Panc1 (cell line): ENCODE measurements around the gene CFAP300. TPM values are rescaled to one million over a fixed set of nuclear protein-coding genes. Genes with fewer than 3 reads are reported as not detected.

Source experiments
- ATAC-seq: fragments of 200-7000 bp; cut with Tn5 transposase; 2 replicates; pipeline ENCODE4 v1.9.1; 2020; ENCODE audit warnings: mild to moderate bottlenecking, moderate library complexity
- BruUV-seq: library from RNA; stranded (reverse); fragments of 400-500 nt; replicated peaks from 2 replicates; lab custom pipeline; 2021; lab: Mats Ljungman, UMichigan
- CTCF ChIA-PET: fragments of 300-600 bp; sonication (Branson Sonifier 250); formaldehyde crosslinking; loops from one replicate; lab custom pipeline; 2022; ENCODE audit warnings: antibody characterized with exemption; lab: Charles Lee
- POLR2A ChIA-PET: fragments of 300-600 bp; sonication (Branson Sonifier 250); formaldehyde crosslinking; loops from one replicate; lab custom pipeline; 2022; ENCODE audit warnings: antibody characterized with exemption; lab: Charles Lee
- DNase-seq: peaks from one replicate; pipeline ENCODE4 v3.0.0-alpha.2; 2010; ENCODE audit warnings: low read depth, low spot score
- H3K27ac ChIP-seq: 2 replicates; pipeline ENCODE4 v1.5.1; 2011; ENCODE audit warnings: mild to moderate bottlenecking, low read length, inconsistent platforms
- H3K27me3 ChIP-seq: fragments of 200-500 bp; sonication (Bioruptor generic); 2 replicates; pipeline ENCODE4 v1.6.0; 2014; ENCODE audit warnings: low read length, inconsistent platforms; ENCODE audit not compliant: control insufficient read depth, insufficient read depth
- H3K36me3 ChIP-seq: fragments of 200-500 bp; sonication (Bioruptor generic); 2 replicates; pipeline ENCODE4 v1.5.1; 2014; ENCODE audit warnings: inconsistent platforms, mild to moderate bottlenecking, low read length, moderate library complexity; ENCODE audit not compliant: control insufficient read depth, insufficient read depth
- H3K4me1 ChIP-seq: 2 replicates; pipeline ENCODE4 v1.5.1; 2011; ENCODE audit warnings: inconsistent platforms, mild to moderate bottlenecking, low read length, moderate library complexity; ENCODE audit not compliant: control insufficient read depth, insufficient read depth
- H3K4me3 ChIP-seq, 2 experiments: 2 replicates each; pipeline ENCODE4 v1.5.1; 2011 to 2012; ENCODE audit warnings: low read depth in 2 of 2, low read length in 2 of 2, mild to moderate bottlenecking in 2 of 2, inconsistent platforms in 1 of 2, moderate library complexity in 1 of 2
- H3K9me3 ChIP-seq: fragments of 200-500 bp; sonication (Bioruptor generic); 2 replicates; pipeline ENCODE4 v1.5.1; 2014; ENCODE audit warnings: low read depth, mild to moderate bottlenecking, inconsistent platforms, low read length, moderate library complexity; ENCODE audit not compliant: control insufficient read depth, insufficient read depth
- POLR2AphosphoS5 ChIP-seq: IDR thresholded peaks from 2 replicates; pipeline ENCODE4 v1.6.1; 2012; ENCODE audit warnings: mild to moderate bottlenecking, low read depth, low read length, moderate library complexity
- SIN3A ChIP-seq: IDR thresholded peaks from 2 replicates; pipeline ENCODE4 v1.6.1; 2012; ENCODE audit warnings: low read depth, mild to moderate bottlenecking, low read length, moderate library complexity, borderline replicate concordance; ENCODE audit not compliant: insufficient read depth
- TCF7L2 ChIP-seq: IDR thresholded peaks from 2 replicates; pipeline ENCODE4 v1.6.1; 2011; ENCODE audit warnings: mild to moderate bottlenecking, low read depth, low read length, inconsistent platforms
- in situ Hi-C: cut with HindIII; loops from 2 replicates; pipeline ENCODE4 v1.10.0; 2016; ENCODE audit warnings: low sequenced_read_pairs, low pct_unique_long_range_greater_than_20kb
- intact Hi-C: fragments of 100-400 bp; cut with micrococcal nuclease; formaldehyde crosslinking; loops from one replicate; pipeline ENCODE4 v1.10.0; 2022; ENCODE audit not compliant: unreplicated experiment
- total RNA-seq: library from RNA; stranded (reverse); gene quantifications from one replicate; pipeline ENCODE4 v1.2.1, GENCODE V29; 2021; ENCODE audit not compliant: unreplicated experiment
- TF ChIP-seq, protein P1 (sequence below), 2 experiments: IDR thresholded peaks; 2 replicates each; pipeline ENCODE4 v1.6.1; 2011 to 2012; ENCODE audit warnings: low read depth in 2 of 2, control low read depth in 1 of 2, low read length in 1 of 2, mild to moderate bottlenecking in 1 of 2, moderate library complexity in 1 of 2; ENCODE audit not compliant: insufficient read depth in 1 of 2
- TF ChIP-seq, protein P2 (sequence below): fragments of 450-650 bp; IDR thresholded peaks from 2 replicates; pipeline ENCODE4 v1.5.1; 2017; ENCODE audit warnings: mild to moderate bottlenecking

Gene CFAP300
- total RNA-seq, 1 experiment from 2014 or later: 6.4 TPM

DNA sequence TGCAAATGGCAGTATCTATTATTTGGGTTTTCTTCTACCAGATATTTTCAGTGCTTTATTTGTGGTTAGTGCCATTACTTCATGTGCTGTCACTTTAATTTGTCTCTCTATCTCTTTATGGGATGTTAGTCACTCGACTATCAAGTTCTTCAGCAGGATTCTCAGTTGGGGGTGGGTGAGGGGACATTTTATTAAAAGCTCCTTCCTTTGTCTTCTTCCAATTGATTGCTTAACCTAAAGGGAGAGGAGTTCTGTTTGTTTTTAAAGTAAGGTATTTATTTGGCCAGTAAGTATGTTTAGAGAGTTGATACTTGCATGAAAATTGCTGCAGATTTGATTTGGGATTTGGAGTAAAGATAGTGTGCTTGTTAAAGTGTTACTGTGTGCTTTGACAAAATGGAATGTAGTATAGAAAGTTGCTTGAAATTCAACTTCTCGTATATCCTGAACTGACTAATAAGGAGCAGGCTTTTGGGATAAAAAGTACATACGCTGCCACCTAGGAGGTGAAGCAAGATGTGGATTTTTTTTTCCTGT is 73.3 kb downstream of the CFAP300 start:
- Histone ChIP-seq H3K27me3 (no peaks in the 10 kb centered on the region), H3K9me3 (no peaks in the 10 kb centered on the region), H3K4me3 (no peak overlapping the region), H3K36me3 (peaks cover 20% of the 10 kb centered on the region; the same call in 1 of the 2 replicates), H3K4me1 (peaks cover 61% of the 10 kb centered on the region), H3K27ac (peak overlapping the region; percentile 67)
- ChIA-PET POLR2A (interaction anchor here (0.7 to 1.2 kb wide), 2 partner anchors 73 to 154 kb away, joined by 3 to 4 read pairs; partner anchors contain the start of gene CFAP300), CTCF (no interaction called here)
- no peak for DNase-seq
- TSS peak; percentile 23 for BruUV-seq
- intact Hi-C loops (no loop called here), in situ Hi-C loops (no loop called here)
- TF ChIP-seq TCF7L2: peak; percentile 64; the same call in 1 of the 2 replicates
- TF ChIP-seq, protein P1, sequence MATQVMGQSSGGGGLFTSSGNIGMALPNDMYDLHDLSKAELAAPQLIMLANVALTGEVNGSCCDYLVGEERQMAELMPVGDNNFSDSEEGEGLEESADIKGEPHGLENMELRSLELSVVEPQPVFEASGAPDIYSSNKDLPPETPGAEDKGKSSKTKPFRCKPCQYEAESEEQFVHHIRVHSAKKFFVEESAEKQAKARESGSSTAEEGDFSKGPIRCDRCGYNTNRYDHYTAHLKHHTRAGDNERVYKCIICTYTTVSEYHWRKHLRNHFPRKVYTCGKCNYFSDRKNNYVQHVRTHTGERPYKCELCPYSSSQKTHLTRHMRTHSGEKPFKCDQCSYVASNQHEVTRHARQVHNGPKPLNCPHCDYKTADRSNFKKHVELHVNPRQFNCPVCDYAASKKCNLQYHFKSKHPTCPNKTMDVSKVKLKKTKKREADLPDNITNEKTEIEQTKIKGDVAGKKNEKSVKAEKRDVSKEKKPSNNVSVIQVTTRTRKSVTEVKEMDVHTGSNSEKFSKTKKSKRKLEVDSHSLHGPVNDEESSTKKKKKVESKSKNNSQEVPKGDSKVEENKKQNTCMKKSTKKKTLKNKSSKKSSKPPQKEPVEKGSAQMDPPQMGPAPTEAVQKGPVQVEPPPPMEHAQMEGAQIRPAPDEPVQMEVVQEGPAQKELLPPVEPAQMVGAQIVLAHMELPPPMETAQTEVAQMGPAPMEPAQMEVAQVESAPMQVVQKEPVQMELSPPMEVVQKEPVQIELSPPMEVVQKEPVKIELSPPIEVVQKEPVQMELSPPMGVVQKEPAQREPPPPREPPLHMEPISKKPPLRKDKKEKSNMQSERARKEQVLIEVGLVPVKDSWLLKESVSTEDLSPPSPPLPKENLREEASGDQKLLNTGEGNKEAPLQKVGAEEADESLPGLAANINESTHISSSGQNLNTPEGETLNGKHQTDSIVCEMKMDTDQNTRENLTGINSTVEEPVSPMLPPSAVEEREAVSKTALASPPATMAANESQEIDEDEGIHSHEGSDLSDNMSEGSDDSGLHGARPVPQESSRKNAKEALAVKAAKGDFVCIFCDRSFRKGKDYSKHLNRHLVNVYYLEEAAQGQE (IDR thresholded peaks at IDR 0.05; ENCODE audit: insufficient read depth in 1 of 2, low read depth in 2 of 2, low read length in 1 of 2): no peak
- ATAC-seq: peak; percentile 70

DNA sequence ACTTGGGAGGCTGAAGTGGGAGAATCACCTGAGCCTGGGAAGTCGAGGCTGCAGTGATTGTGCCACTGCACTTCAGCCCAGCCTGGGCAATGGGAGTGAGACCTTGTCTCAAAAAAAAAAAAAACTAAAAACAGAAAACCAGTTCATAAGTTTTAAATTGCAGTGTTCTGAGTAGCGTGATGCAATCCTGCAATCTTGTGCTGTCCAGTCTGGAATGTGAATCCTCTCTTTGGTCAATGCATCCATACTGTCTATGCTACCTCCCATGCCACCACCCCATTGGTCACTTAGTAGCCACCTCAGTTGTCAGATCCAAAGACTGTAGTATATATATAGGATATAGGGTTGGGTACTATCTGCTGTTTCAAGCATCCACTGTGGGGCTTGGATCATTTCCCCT is 74.1 kb downstream of the CFAP300 start:
- no peaks in the 10 kb centered on the region for H3K27me3 ChIP-seq
- H3K9me3 ChIP-seq: no peaks in the 10 kb centered on the region
- TF ChIP-seq, protein P1 (IDR thresholded peaks at IDR 0.05; ENCODE audit: insufficient read depth in 1 of 2, low read depth in 2 of 2, low read length in 1 of 2): no peak
- TF ChIP-seq TCF7L2 (no peak), POLR2AphosphoS5 (no peak), SIN3A (no peak)
- TF ChIP-seq, protein P2, sequence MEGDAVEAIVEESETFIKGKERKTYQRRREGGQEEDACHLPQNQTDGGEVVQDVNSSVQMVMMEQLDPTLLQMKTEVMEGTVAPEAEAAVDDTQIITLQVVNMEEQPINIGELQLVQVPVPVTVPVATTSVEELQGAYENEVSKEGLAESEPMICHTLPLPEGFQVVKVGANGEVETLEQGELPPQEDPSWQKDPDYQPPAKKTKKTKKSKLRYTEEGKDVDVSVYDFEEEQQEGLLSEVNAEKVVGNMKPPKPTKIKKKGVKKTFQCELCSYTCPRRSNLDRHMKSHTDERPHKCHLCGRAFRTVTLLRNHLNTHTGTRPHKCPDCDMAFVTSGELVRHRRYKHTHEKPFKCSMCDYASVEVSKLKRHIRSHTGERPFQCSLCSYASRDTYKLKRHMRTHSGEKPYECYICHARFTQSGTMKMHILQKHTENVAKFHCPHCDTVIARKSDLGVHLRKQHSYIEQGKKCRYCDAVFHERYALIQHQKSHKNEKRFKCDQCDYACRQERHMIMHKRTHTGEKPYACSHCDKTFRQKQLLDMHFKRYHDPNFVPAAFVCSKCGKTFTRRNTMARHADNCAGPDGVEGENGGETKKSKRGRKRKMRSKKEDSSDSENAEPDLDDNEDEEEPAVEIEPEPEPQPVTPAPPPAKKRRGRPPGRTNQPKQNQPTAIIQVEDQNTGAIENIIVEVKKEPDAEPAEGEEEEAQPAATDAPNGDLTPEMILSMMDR: no peak
- DNase-seq: no peak
- H3K4me3 ChIP-seq: no peak overlapping the region
- peak; percentile 16; the same call in 1 of the 2 replicates for ATAC-seq
- ChIA-PET POLR2A (interaction anchor here (0.7 to 1.2 kb wide), 2 partner anchors 74 to 153 kb away, joined by 3 to 4 read pairs; partner anchors contain the start of gene CFAP300), CTCF (no interaction called here)
- BruUV-seq: no TSS peak
- intact Hi-C loops: no loop called here
- H3K36me3 ChIP-seq: peaks cover 14% of the 10 kb centered on the region; the same call in 1 of the 2 replicates
- in situ Hi-C loops: no loop called here
- H3K27ac ChIP-seq: peak overlapping the region; percentile 18; the same call in 1 of the 2 replicates
- peaks cover 55% of the 10 kb centered on the region for H3K4me1 ChIP-seq

Other genes with a start within 250 kb of the CFAP300 start
- gene CEP126, start 132.4 kb upstream of the CFAP300 start, total RNA-seq: 6.6 TPM
- not detected for gene ANGPTL5, start 130.9 kb upstream of the CFAP300 start, total RNA-seq
- gene YAP1, start 63.0 kb downstream of the CFAP300 start, total RNA-seq: 158 TPM